NT2/D1 (cell line): Measurements from ENCODE around the gene NOP14.

ENCODE experiments used
- YY1 ChIP-seq: IDR thresholded peaks from 2 replicates; pipeline ENCODE4 v1.6.1; 2011; ENCODE audit not compliant: insufficient read length, insufficient read depth
- ZNF274 ChIP-seq: IDR thresholded peaks from 2 replicates; pipeline ENCODE4 v1.6.1; 2011; ENCODE audit warnings: mild to moderate bottlenecking, low read depth, low read length

GRCh38 chr4:2949782-2950125 lies 13.5 kb downstream of the NOP14 start:
- TF ChIP-seq YY1 (no peak), ZNF274 (no peak)
